Thymus (tissue), 11 donors: ENCODE data around the gene POM121L2. TPM values are rescaled to one million over a fixed set of nuclear protein-coding genes. Genes with fewer than 3 reads are reported as not detected.

Experiments
- DNase-seq, 9 donors: peaks; one replicate each; pipeline ENCODE4 v3.0.0-alpha.2; 2013; ENCODE audit warnings: low spot score in 9 of 9, low read depth in 6 of 9, missing footprints in 1 of 9
- H3K27ac ChIP-seq, 2 donors: one replicate each; pipeline ENCODE4 v1.5.1; 2013; ENCODE audit warnings: control low read depth in 1 of 2, low read depth in 1 of 2, low read length in 1 of 2, mild to moderate bottlenecking in 1 of 2, moderate library complexity in 1 of 2
- H3K27me3 ChIP-seq, 2 donors: one replicate each; pipeline ENCODE4 v1.5.1; 2013; ENCODE audit warnings: low read length in 1 of 2; ENCODE audit not compliant: control insufficient read depth in 2 of 2, insufficient read depth in 1 of 2
- H3K36me3 ChIP-seq, 2 donors: one replicate each; pipeline ENCODE4 v1.5.1; 2013; ENCODE audit warnings: low read length in 1 of 2, mild to moderate bottlenecking in 1 of 2, moderate library complexity in 1 of 2; ENCODE audit not compliant: control insufficient read depth in 2 of 2, insufficient read depth in 2 of 2
- H3K4me1 ChIP-seq, 2 donors: one replicate each; pipeline ENCODE4 v1.5.1; 2013; ENCODE audit warnings: low read length in 2 of 2; ENCODE audit not compliant: control insufficient read depth in 2 of 2, insufficient read depth in 2 of 2
- H3K4me3 ChIP-seq, 2 donors: one replicate each; pipeline ENCODE4 v1.5.1; 2013; ENCODE audit warnings: low read length in 2 of 2, control low read depth in 1 of 2, mild to moderate bottlenecking in 1 of 2
- H3K9me3 ChIP-seq, 2 donors: one replicate each; pipeline ENCODE4 v1.5.1; 2013; ENCODE audit warnings: low read length in 1 of 2, mild to moderate bottlenecking in 1 of 2; ENCODE audit not compliant: control insufficient read depth in 2 of 2, insufficient read depth in 1 of 2
- WGBS: extraction: QIAGEN DNeasy Blood & Tissue Kit; methylation state at CpG from one replicate; pipeline ENCODE4 v1.1.7; 2013; 5-methylcytosine and 5-hydroxymethylcytosine counted together
- polyA plus RNA-seq: library from polyadenylated mRNA; stranded (reverse); fragments of 200-250 nt; gene quantifications from one replicate; pipeline ENCODE4 v1.2.3, GENCODE V29; 2013
- total RNA-seq: library from RNA; stranded (reverse); fragments of 120-200 nt; gene quantifications from one replicate; pipeline ENCODE4 v1.2.4, GENCODE V29; 2013
- donor health status: healthy.

Gene POM121L2
- total and polyA plus RNA-seq, 2 donors: not detected

DNA sequence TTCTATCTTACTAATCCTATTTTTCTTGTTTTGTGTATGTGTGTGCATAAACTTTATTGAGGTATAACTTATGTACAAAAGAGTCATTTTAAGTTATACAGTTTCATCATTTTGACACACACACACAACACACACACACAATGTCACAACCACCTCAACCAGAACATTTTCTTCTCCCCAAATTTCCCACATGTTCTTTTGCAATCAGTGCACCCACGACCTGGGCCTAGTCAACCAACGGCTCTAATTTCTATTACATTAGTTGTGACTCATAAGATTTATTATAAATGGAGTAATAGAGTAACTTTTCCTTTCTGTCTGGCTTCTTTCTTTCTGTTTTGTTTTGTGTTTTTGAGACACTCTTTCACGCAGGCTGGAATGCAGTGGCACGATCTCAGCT is 9.8 kb upstream of the POM121L2 start:
- 95% methylated on average over 4 of the region's 4 CpGs for WGBS
- H3K27me3 ChIP-seq: peaks cover 2 to 6% of the 10 kb centered on the region in 2 donors

DNA sequence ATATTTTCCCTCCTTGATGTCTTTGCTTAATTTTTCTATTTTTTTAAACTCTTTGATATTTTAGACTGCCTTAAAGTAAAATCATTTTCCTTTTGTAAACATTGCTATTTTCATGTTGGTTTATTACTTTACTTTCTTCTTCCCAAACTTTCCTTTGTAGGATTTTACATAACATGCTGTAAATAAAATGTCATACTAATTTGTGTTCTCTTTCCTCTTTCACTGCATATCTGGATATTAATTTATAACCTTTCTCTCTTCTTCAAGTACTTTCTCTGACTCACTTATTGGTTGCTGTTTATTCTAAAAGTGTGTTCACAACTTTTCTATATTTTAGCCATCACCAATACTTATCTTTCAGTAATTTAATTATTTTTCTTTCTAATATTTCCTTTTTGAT is 9.3 kb upstream of the POM121L2 start:
- no peaks in the 10 kb centered on the region for H3K36me3 ChIP-seq
- peaks cover 2 to 6% of the 10 kb centered on the region in 2 donors for H3K27me3 ChIP-seq
- no peak overlapping the region for H3K4me3 ChIP-seq
- no peaks in the 10 kb centered on the region for H3K9me3 ChIP-seq
- no peaks in the 10 kb centered on the region for H3K4me1 ChIP-seq
- no peak for DNase-seq
- H3K27ac ChIP-seq: no peak overlapping the region

More for the DNA sequence above, 9.8 kb upstream of the POM121L2 start:
- no peak for DNase-seq
- Histone ChIP-seq H3K36me3 (no peaks in the 10 kb centered on the region), H3K4me1 (no peaks in the 10 kb centered on the region), H3K27ac (no peak overlapping the region), H3K9me3 (no peaks in the 10 kb centered on the region), H3K4me3 (no peak overlapping the region)

DNA sequence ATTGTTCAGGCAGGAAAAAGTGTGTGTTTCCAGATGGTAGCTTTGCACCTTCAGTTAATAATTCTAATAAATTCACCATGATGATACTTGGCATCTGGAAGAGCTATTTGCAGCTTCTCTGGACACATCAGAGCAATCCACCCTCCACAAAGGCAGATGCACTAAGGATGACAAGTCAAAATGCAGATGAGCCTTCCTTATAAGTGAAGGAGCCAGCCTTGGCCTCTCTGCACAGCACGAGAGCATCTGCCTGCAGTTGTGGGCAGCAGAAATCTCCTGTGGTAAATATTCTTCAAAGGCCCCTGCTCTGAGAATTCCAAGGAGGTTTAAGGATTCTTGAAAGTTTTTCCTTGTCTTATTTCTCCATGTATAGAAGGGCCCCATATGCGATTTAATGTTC is 6.9 kb upstream of the POM121L2 start:
- Histone ChIP-seq H3K36me3 (no peaks in the 10 kb centered on the region), H3K27ac (no peak overlapping the region), H3K9me3 (no peaks in the 10 kb centered on the region), H3K4me1 (no peaks in the 10 kb centered on the region), H3K4me3 (no peak overlapping the region), H3K27me3 (peaks cover 3 to 6% of the 10 kb centered on the region in 2 donors)
- DNase-seq: no peak
- 78% methylated on average over 2 of the region's 2 CpGs for WGBS

DNA sequence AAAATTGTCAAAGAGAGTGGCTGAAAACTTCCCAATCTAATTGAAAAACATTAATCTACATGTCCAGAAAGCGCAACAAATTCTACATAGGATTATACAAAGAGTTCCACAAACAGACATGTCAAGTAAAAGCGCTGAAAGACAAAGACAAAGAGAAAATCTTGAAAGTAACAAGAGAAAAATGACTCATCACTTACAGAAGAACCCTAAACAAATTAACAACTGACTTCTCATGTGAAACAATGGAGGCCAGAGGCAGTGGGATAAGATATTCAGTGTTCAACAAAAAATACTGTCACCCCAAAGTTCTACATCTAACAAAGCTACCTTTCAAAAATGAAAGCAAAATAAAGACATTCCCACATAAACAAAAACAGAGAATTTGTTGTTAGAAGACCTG is 2.0 kb upstream of the POM121L2 start:
- DNase-seq: no peak
- Histone ChIP-seq H3K4me3 (no peak overlapping the region), H3K36me3 (no peaks in the 10 kb centered on the region), H3K9me3 (no peaks in the 10 kb centered on the region), H3K4me1 (peaks cover 5 to 11% of the 10 kb centered on the region in 2 donors), H3K27me3 (peaks cover 25 to 51% of the 10 kb centered on the region in 2 donors), H3K27ac (no peak overlapping the region)
- WGBS: 77% methylated on average over 2 of the region's 2 CpGs

DNA sequence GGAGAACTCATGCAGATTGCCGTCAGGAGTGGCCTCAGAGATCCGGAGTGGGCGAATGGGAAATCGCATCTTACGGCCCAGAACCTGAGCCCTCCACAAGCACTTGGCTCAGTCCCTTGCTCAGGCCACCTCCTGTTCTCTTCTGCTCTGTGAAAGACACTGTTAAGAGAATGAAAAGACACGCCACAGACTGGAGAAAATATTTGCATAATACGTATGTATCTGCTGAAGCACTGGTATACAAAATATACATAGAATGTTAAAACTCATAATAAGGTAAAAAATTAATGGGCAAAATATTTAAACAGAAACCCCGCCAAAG is 838 bp upstream of the POM121L2 start:
- Histone ChIP-seq H3K9me3 (no peaks in the 10 kb centered on the region), H3K27ac (no peak overlapping the region), H3K4me1 (peaks cover 5 to 11% of the 10 kb centered on the region in 2 donors), H3K27me3 (peaks cover 25 to 49% of the 10 kb centered on the region in 2 donors), H3K4me3 (peak overlapping the region in 1 of 2 donors; percentile 62), H3K36me3 (no peaks in the 10 kb centered on the region)
- DNase-seq: no peak
- WGBS: 17% methylated on average over 8 of the region's 8 CpGs

DNA sequence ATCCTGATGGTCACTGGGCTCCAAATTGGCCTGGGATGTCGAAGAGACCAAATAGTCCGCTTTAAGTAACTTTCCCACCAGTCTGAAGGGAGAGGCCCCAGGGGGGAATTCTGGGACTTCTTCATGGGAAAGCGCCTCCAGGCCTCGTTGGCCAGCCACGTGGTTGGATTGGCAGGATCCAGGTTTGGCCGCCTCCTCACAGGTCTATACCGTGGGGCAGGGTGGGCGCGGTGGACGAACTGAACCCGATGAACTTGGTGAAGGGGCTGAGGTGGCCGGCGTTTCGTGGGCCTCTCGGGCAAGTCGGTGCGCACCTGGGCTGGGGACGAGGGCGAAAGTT is 297 bp downstream of the POM121L2 start:
- no peak for DNase-seq
- 19% methylated on average over 19 of the region's 19 CpGs for WGBS
- Histone ChIP-seq H3K9me3 (no peaks in the 10 kb centered on the region), H3K36me3 (no peaks in the 10 kb centered on the region), H3K4me3 (peak overlapping the region in 1 of 2 donors; percentile 45), H3K27me3 (peaks cover 23 to 47% of the 10 kb centered on the region in 2 donors), H3K4me1 (peaks cover 5 to 11% of the 10 kb centered on the region in 2 donors), H3K27ac (no peak overlapping the region)

DNA sequence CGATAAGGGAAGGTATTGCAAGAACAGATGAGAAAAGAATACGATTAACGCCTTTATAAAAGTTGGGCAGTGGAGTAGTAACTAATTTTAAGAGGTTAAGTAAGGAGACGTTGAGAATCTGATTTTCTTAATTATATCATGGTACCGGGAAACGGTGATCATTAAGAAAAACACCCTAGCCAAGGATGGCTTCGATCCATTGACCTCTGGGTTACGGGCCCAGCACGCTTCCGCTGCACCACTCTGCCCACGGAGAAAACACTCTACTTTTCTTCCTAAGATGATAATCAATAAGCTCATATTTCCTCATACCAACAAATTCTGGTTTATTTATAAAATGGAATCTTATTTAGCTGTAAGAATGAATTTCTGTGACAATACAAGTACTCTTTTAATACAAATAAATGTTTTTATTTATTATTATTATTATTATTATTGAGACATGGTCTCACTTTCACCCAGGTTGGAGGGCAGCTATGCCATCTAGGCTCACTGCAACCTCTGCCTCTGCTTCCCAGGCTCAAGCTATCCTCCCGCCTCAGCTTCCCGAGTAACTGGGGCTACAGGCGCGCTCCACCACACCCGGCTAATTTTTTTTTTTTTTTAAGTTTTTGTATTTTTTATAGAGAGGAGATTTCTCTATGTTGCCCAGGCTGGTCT is 8.3 kb downstream of the POM121L2 start:
- WGBS: 44% methylated on average over 16 of the region's 16 CpGs
- Histone ChIP-seq H3K4me3 (no peak overlapping the region), H3K27ac (no peak overlapping the region), H3K4me1 (no peaks in the 10 kb centered on the region), H3K36me3 (no peaks in the 10 kb centered on the region), H3K9me3 (peaks cover 0 to 1% of the 10 kb centered on the region in 2 donors), H3K27me3 (peaks cover 24 to 62% of the 10 kb centered on the region in 2 donors)
- no peak for DNase-seq

DNA sequence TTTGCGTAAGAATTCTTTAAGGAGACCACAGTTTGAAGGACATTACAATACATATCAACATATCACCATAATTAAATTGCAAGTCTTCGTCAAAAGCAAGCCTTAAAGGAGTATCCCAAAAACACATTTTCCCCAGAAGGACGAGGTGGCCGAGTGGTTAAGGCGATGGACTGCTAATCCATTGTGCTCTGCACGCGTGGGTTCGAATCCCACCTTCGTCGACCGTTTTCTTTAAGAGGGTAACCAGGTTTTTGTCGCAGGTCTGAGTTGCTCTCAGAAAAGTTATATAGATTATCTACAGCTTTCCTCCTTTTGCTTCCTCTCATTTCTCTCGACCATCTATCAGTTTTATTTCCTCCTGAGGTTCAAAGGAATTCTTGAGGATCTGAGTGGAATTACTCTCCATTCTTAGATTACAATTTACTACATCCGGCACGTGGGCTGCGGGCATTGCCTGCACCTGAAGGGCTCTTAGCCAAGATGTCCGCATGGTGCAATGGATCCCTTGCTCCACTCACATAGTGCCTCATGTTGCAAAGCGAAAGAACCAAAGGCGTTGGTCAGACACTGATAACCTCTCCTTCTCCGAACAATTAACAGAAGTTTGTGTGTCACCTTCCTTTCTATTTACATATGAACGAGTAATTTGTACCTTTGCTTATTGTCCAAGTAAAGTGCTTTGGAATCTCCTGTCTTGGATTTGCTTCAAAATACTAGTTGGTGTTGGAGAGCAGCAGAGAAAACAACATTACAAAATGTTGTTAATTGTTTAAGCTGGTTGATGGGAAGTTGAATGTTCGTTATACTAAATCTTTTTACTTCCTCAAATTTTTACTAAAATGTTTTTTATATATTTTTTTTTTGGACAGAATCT is 14.0 kb downstream of the POM121L2 start:
- WGBS: 25% methylated on average over 22 of the region's 22 CpGs
- Histone ChIP-seq H3K4me1 (no peaks in the 10 kb centered on the region), H3K27ac (no peak overlapping the region), H3K36me3 (no peaks in the 10 kb centered on the region), H3K27me3 (peaks cover 46 to 92% of the 10 kb centered on the region in 2 donors), H3K4me3 (no peak overlapping the region), H3K9me3 (peaks cover 0 to 1% of the 10 kb centered on the region in 2 donors)
- no peak for DNase-seq

DNA sequence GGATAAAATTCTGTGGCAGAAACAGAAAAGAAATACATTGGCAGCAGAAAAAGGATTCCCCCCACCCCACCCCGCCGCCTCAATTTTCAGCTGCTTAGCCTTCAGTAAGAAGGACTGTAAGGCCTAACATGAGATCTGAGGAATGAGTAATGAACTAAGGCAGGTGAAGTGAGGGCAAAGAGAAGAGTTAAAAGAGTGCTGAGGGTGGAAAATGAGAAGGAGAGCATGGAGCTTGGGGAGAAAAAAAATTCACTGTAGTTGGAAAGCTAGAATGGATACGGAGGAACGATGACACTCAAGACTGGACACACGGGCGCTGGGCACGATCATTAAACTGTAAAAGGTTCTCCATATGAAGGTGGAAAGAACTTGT is 14.6 kb downstream of the POM121L2 start:
- H3K4me3 ChIP-seq: no peak overlapping the region
- H3K4me1 ChIP-seq: no peaks in the 10 kb centered on the region
- WGBS: 18% methylated on average over 7 of the region's 7 CpGs
- no peak overlapping the region for H3K27ac ChIP-seq
- DNase-seq: no peak
- peaks cover 0 to under 1% of the 10 kb centered on the region in 2 donors for H3K9me3 ChIP-seq
- peaks cover 45 to 92% of the 10 kb centered on the region in 2 donors for H3K27me3 ChIP-seq
- H3K36me3 ChIP-seq: no peaks in the 10 kb centered on the region
